ENCODE results near the gene SPRYD4.

Gene SPRYD4

DNA sequence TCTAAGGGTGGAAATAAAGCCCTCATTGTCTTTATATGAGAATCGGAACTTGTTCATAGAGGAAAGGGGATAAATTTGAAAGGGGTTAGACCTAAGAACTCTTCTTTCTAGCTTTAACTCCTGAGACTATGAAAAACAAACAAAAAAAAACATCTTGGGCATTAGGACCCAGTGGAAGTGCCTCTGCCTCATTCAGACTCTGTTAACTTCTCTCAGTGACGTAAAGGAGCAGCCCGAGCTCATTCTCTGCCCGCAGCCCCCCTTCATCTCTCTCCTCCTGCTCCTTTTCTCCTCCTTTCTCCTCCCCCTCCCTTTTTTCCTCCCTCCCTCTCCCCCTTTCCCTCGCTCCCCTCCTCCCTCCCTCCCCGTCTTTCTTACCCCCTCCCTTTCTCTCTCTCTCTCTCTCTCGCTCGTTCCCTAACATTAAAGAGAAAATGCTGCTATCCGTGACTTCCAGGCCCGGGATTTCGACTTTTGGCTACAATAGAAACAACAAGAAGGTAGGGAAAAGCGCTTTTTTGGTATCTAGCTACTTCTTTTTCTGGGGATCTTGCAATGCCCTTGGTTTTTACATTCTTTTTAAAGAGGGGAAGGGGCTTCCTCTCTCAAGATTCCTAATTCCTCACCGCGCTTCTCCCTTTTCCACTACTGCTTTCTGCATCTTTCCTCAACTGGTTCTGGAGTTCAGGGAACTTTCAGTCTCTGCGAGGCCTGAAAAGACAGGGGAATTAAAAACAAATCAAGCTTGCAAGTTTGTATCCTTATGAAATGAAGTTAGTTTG is 53.4 kb downstream of the SPRYD4 start, which contains the start of gene RBMS2:
TSS of gene RBMS2 (plus strand) at position 231 of the 782 bp plus-strand sequence. CDS start at position 435, 204 bp downstream.
- peak in 1 of 2 donors; percentile 6 for DNase-seq (ENCODE audit: low read depth in 2 of 2)

DNA sequence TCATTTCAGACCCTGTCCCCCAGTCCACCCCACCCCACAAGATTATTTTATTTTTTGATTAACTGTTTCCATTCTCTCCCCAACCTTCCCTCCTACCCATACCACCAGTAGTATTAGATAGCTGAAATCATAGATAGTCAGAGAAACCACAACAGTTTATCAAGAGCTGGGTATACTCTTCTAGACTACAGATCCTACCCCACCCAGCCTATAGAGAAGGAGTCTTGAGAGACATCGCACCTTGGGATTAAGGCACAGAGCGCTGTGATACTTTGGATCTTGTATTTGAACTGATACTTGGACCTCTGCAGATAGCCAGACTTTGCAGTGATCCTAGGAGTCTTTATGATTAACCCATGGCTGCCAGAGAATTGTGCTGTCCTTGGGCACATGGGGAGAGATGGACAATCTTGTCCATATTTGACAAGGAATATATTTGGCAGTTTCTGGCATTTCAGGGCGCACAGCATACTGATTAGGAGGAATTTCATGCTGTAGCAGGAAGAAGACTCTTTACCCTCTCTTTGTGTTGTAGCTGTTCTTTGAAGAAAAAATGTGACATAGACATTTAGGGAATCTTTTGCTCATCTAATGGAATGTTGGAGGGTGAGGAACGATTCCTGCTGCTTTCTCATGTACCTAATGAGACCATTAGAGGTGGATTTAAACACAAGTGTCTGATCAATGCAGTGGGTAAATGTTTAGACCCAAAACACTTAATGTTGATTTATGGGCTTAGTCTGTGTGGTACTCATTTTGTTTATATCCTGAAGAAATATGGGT is 54.2 kb downstream of the SPRYD4 start:
- DNase-seq (ENCODE audit: low read depth in 2 of 2): no peak

DNA sequence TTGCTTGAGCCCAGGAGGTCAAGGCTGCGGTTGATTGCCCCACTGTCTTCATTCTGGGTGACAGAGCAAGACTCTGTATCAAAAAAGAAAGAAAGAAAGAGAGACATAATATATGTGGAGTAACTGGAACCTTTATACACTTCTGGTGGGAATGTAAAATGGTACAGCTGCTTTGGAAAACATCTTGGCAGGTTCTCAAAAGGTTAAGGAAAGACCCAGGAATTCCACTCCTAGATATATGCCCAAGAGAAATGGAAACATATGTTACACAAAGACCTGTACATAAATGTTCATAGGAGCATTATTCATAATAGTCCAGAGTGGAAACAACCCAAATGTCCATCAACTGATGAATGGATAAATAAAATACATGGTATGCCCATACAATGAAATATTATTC is 60.5 kb downstream of the SPRYD4 start:
- no peak for DNase-seq (ENCODE audit: low read depth in 2 of 2)

Data from stimulated activated CD8-positive, alpha-beta memory T cell treated with anti-CD3 and anti-CD28 coated beads, Interleukin-15, amount 100 ng/mL, for 48 hours (primary cell).